ENCODE data around the gene SLC35F1.

Gene SLC35F1

GRCh38 chr6:117929501-117929900 is 22.4 kb downstream of the SLC35F1 start:
- TF ChIP-seq CEBPB (IDR thresholded peaks at IDR 0.05): no peak
- no peak for TF ChIP-seq USF1 (IDR thresholded peaks at IDR 0.05)
- TF ChIP-seq YY1 (IDR thresholded peaks at IDR 0.05; ENCODE audit: low read depth): no peak
- no peak for TF ChIP-seq EGR1 (IDR thresholded peaks at IDR 0.05)
- TF ChIP-seq CREB1 (IDR thresholded peaks at IDR 0.05; ENCODE audit: low read depth): no peak
- no peak for TF ChIP-seq ZBTB7A (IDR thresholded peaks at IDR 0.05; ENCODE audit: low read depth)
- TF ChIP-seq NFIC (IDR thresholded peaks at IDR 0.05): no peak
- no peak for TF ChIP-seq MAX (IDR thresholded peaks at IDR 0.05)
- no peak for TF ChIP-seq RAD21 (IDR thresholded peaks at IDR 0.05; ENCODE audit: low read depth)
- no peak for TF ChIP-seq TCF12 (IDR thresholded peaks at IDR 0.05; ENCODE audit: low read depth)
- no peak for TF ChIP-seq TEAD4 (IDR thresholded peaks at IDR 0.05)
- no peak for TF ChIP-seq REST (IDR thresholded peaks at IDR 0.05; ENCODE audit: low read depth)
- no peak for TF ChIP-seq TAF1 (IDR thresholded peaks at IDR 0.05; ENCODE audit: low read depth)
- no peak for TF ChIP-seq FOXM1 (IDR thresholded peaks at IDR 0.05; ENCODE audit: borderline replicate concordance, low read depth)
- TF ChIP-seq EP300 (IDR thresholded peaks at IDR 0.05; ENCODE audit: borderline replicate concordance): no peak

- TF ChIP-seq ZBTB7A (IDR thresholded peaks at IDR 0.05; ENCODE audit: low read depth) (no peak), CREB1 (IDR thresholded peaks at IDR 0.05; ENCODE audit: low read depth) (no peak), MAX (IDR thresholded peaks at IDR 0.05) (no peak), CEBPB (IDR thresholded peaks at IDR 0.05) (no peak), TEAD4 (IDR thresholded peaks at IDR 0.05) (no peak)
Observed at GRCh38 chr6:117930645-117931044, 23.6 kb downstream of the SLC35F1 start.

GRCh38 chr6:117932001-117932400 is 24.9 kb downstream of the SLC35F1 start:
- TF ChIP-seq NFIC (IDR thresholded peaks at IDR 0.05) (no peak), CEBPB (IDR thresholded peaks at IDR 0.05) (no peak), RAD21 (IDR thresholded peaks at IDR 0.05; ENCODE audit: low read depth) (no peak)

- TF ChIP-seq CREB1 (IDR thresholded peaks at IDR 0.05; ENCODE audit: low read depth) (no peak), TAF1 (IDR thresholded peaks at IDR 0.05; ENCODE audit: low read depth) (no peak), EGR1 (IDR thresholded peaks at IDR 0.05) (no peak)
Observed at GRCh38 chr6:117932676-117933075, 25.6 kb downstream of the SLC35F1 start.

- TF ChIP-seq REST (IDR thresholded peaks at IDR 0.05; ENCODE audit: low read depth) (no peak), CEBPB (IDR thresholded peaks at IDR 0.05) (no peak), TAF1 (IDR thresholded peaks at IDR 0.05; ENCODE audit: low read depth) (no peak), FOXM1 (IDR thresholded peaks at IDR 0.05; ENCODE audit: borderline replicate concordance, low read depth) (no peak), EP300 (IDR thresholded peaks at IDR 0.05; ENCODE audit: borderline replicate concordance) (no peak), USF1 (IDR thresholded peaks at IDR 0.05) (no peak), MAX (IDR thresholded peaks at IDR 0.05) (no peak), TEAD4 (IDR thresholded peaks at IDR 0.05) (no peak), RAD21 (IDR thresholded peaks at IDR 0.05; ENCODE audit: low read depth) (no peak), YY1 (IDR thresholded peaks at IDR 0.05; ENCODE audit: low read depth) (no peak), TCF12 (IDR thresholded peaks at IDR 0.05; ENCODE audit: low read depth) (no peak), CREB1 (IDR thresholded peaks at IDR 0.05; ENCODE audit: low read depth) (no peak), EGR1 (IDR thresholded peaks at IDR 0.05) (no peak), NFIC (IDR thresholded peaks at IDR 0.05) (no peak)
Observed at GRCh38 chr6:117933471-117933870, 26.4 kb downstream of the SLC35F1 start.

- TF ChIP-seq TEAD4 (IDR thresholded peaks at IDR 0.05) (no peak), NFIC (IDR thresholded peaks at IDR 0.05) (peak; percentile 55), REST (IDR thresholded peaks at IDR 0.05; ENCODE audit: low read depth) (no peak), ZBTB7A (IDR thresholded peaks at IDR 0.05; ENCODE audit: low read depth) (no peak)
Observed at GRCh38 chr6:117938311-117938995, 31.4 kb downstream of the SLC35F1 start.

Measured in Ishikawa (cell line).